HG03378 (cell line): ENCODE results near the gene SLC19A3.
"Not testable (repeated sequence)": the region's sequence is repeated elsewhere in the genome, so short reads cannot be mapped to it uniquely, and the experiment has no call there.

Source experiments
- ATAC-seq: cut with Tn5 transposase; IDR thresholded peaks from one replicate; pipeline ENCODE4 v1.9.1; 2021; ENCODE audit warnings: mild to moderate bottlenecking, moderate library complexity; ENCODE audit not compliant: unreplicated experiment

The SLC19A3 gene

GRCh38 chr2:227717687-227718567 is at the start of gene SLC19A3:
SLC19A3 (minus strand) TSS chr2:227718028; CDS start chr2:227702318, 15,710 bp downstream.
- no peak for ATAC-seq

DNA sequence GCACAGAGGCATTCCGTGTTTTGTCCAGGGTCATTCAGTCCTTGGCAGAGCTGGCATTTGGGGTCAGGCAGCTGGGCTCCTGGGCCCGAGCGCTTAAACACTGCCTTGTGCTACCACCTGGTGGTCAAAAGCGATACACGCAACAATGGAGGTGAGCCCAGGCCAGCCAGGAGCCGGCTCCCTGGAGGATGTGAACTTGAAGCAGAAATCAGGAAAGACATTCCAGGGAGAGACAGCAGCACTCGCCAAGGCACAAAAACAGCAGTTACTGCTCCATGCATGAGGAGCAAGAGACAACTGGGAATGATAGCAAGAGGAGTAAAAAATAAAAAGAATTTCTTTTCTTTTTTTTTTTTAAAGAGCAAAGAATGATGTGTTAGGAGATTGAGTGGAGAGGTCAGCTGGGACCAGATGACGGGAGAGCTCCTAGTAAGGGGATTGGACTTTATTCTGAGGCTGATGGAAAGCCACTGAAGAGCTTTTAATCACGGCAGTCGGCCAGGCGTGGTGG is 48.6 kb upstream of the SLC19A3 start:
- peak; percentile 98 for ATAC-seq

DNA sequence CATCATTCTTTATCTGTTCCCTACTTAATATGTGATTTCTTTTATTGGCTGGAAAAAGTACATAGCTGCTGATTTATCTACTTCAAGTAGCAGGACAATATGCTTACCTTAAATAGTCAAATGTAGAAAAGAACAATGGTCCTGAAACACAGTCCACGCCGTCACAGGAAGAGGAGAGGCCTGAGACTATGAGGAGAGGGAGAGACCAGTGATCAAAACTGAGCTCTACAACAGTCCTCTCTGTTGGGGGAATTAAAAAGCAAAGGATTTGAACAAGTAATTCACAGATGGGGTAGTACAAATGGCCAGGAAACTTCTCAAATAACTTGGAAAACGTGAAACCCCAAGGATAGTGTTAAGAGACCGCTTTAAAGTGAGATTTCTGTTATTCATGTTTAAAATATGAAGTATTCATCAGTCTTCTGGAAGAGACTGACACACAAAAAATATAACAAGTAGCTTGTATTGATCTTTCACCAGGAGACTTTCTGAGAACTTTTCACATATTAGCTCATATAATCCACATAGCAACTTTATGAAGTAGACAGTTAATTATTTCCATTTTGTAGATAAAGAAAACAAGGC is 48.1 kb upstream of the SLC19A3 start:
- no peak for ATAC-seq

DNA sequence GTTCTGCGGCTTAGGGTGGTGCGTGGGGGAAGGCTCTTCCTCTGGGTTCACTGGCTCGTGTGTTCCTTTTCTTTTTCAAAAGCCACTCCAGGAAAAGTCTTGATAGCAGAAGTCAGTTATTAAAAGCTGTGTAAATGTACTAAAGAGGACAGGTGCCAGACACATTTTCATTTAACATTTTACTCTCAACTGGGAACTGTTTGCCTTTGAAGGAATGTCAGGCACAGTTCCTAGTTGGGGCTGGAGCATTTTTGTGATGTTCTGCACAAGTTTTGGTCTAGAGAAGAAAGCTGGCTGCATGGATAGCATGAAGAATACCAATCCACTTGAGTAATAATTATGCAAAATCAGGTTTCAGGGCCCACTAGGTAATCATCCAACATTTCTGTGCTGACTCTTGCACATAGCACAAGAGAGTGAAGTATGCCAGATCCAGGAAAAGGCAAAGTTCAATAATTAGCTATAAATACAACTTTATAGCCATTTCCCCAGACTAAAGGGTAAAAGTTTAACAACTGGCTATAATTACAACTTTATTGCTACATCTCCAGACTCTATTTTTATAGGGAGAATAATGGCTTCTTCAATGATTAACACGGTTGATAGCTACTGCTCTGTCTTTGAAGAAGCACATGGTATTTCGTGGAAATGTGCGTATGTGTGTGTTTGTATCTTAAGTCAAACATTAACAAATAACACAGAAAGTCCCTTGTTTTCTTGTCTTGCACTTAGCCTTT is 44.1 kb upstream of the SLC19A3 start:
- ATAC-seq = no peak

DNA sequence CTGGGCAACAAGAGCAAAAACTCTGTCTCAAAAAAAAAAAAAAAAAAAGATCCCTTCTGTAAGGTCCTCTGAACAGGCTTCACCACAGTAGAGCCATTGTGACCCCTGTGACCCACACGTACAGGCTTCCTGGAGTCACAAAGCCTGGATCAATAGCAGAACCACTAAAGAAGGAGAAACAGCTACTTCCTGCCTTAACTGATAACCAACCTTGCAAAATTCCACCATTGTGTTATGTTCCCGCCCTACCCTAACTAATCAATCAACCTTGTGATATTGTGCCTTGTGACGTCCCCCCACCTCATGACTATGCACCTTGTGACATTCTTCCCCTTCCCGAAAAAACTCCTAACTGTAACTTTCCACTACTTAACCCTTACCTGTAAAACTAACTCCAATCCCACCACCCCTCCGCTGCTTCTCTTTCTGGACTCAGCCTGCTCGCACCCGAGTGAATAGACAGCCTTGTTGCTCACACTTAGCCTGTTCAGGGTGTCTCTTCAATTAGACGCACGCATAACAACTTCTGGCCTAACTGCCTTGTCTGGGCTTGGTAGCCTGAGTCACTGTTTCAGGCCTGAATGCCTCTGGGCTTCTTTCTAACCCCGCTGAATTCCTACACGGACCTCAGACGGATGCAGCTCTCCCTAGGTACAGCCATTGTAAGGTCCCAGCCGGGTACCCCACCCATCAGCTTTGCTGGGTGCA is 41.7 kb upstream of the SLC19A3 start:
- ATAC-seq = no peak

DNA sequence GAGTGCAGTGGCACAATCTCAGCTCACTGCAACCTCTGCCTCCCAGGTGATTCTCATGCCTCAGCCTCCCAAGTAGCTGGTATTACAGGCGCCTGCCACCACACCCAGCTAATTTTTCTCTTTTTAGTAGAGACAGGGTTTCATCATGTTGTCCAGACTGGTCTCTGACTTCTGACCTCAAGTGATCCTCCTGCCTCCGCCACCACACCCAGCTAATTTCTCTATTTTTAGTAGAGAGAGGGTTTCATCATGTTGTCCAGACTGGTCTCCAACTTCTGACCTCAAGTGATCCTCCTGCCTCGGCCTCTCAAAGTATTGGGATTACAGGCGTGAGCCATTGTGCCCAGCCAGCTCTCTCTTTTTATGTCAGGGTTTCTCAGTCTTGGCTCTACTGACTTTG is 38.4 kb upstream of the SLC19A3 start:
- ATAC-seq = not testable (repeated sequence)

DNA sequence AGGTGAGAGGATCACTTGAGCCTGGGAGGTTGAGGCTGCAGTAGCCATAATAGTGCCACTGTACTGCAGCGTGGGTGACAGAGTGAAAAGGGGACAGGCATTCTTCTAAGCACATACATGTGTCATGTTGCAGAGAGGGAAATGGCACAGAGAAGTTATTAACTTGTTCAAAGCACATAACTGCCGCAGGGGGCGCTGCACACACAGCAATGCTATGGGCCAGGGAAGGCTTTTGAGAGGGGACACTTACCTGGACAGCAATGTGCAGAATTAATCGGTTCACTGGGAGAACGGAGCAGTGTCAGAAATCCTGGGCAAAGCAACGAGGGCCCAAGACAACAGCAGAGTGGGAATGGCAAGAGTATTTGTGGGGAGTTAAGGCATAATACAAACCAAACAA is 30.3 kb upstream of the SLC19A3 start:
- ATAC-seq = no peak

GRCh38 chr2:227745594-227745993 is 27.8 kb upstream of the SLC19A3 start, which contains the start of gene SCYGR8:
SCYGR8 (plus strand) TSS chr2:227745894; CDS start chr2:227745894, 0 bp downstream.
- ATAC-seq = no peak

DNA sequence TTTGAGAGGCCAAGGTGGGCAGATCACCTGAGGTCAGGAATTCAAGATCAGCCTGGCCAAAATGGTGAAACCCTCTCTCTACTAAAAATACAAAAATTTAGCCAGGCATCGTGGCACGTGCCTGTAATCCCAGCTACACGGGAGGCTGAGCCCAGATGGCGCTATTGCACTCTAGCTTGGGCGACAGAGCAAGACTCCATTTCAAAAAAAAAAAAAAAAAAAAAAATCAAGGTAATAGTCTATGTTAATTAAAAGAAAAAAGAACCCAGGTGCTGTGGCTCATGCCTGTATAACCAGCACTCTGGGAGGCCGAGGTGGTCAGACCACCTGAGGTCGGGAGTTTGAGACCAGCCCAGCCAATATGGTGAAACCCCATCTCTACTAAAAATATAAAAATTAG is 22.9 kb upstream of the SLC19A3 start:
- not testable (repeated sequence) for ATAC-seq

DNA sequence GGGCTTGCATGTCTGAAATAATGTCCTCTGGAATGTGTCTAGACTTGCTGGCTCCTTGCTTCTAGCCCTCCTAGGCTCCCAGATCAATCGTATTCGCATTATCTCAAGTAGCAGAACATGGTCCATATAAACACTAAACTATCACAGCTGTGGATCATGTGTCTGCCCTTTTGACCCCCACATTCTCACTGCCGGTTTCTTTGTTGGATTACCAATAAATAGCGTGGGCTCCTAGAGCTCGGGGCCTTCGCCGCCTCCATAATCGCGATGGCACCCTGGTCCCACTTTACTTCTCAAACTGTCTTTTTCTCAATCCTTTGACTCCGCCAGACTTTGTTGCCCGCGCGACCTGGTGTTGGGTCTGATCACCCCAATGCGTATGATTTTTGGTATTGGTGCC is 21.5 kb upstream of the SLC19A3 start:
- ATAC-seq = no peak

DNA sequence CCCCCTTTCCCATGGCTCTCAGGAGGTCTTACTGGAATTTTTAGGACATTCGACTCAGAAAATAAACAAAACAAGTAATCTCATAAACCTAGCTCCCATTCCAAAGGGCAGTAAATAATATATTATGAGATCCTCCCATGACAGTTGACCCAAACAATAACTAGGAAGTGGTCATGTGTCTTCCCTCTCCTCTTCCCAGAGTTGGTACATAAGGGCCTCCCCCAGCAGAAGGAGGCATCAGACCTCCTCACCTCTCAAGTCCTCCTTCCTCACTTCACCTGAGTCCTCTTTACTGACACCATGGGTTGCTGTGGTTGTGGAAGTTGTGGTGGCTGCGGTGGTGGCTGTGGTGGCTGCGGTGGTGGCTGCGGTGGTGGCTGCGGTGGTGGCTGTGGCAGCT is 10.2 kb upstream of the SLC19A3 start, which contains the start of gene SCYGR7:
TSS of gene SCYGR7 (plus strand) at position 301 of the 400 bp plus-strand sequence. CDS start at position 301, 0 bp downstream.
- ATAC-seq = no peak

- no peak for ATAC-seq
Measured at GRCh38 chr2:227724394-227725039, 6.7 kb upstream of the SLC19A3 start, which contains the start of gene SCYGR6. SCYGR6 (minus strand) TSS chr2:227724757; CDS start chr2:227724757, 0 bp downstream.

- not testable (repeated sequence) for ATAC-seq
Measured at GRCh38 chr2:227722821-227723220, 5.0 kb upstream of the SLC19A3 start.

DNA sequence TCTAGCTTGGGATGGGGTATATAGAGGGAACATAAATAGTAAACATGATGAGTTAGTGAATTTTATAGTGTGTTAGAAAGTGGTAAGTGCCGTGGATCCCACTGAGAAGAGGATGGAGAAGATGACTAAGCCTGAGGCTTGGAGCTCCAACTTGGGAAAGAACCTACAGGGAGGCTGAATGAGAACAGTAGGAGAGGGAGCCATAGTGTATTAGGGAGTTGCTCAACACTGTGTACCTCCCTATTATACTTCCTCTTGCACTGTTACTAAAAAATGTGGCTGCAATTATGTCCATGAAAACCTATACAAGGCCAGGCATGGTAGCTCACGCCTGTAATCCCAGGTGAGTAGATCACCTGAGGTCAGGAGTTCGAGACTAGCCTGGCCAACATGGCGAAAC is 2.9 kb upstream of the SLC19A3 start:
- ATAC-seq = no peak

GRCh38 chr2:227719641-227720040 is 1.8 kb upstream of the SLC19A3 start:
- ATAC-seq = no peak

- ATAC-seq = no peak
Measured at GRCh38 chr2:227716501-227716900, 1.3 kb downstream of the SLC19A3 start.

DNA sequence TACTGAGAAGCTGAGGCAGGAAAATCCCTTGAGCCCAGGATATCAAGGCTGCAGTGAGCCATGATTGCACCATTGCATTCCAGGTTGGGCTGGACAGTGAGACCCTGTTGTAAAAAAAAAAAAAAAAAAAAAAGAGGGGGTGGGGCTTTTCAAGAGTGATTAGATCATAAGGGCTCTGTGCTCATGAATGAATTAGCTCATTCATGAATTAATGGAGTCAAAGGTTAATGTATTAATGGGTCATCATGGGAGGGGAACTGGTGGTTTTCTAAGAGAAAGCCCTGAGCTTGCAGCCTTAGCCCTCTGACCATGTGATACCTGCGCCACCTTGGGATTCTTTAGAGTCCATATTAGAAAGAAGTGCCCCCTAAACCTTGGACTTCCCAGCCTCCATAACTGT is 4.5 kb downstream of the SLC19A3 start:
- ATAC-seq = no peak

DNA sequence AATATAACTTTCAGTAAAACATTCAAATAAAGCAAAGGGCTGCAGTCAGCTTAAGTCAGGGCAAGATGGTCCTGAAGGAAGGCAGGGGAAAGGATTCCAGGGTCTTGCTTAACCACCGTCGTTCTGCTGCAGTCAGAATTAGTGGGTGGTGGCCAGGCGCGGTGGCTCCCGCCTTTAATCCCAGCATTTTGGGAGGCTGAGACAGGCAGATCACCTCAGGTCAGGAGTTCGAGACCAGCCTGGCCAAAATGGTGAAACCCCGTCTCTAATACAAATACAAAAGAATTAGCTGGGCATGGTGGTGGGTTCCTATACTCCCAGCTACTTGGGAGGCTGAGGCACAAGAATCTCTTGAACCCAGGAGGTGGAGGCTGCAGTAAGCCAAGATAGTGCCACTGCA is 6.8 kb downstream of the SLC19A3 start:
- ATAC-seq = no peak

GRCh38 chr2:227707390-227707789 is 10.4 kb downstream of the SLC19A3 start:
- no peak for ATAC-seq

- ATAC-seq = no peak
Measured at GRCh38 chr2:227706859-227707258, 11.0 kb downstream of the SLC19A3 start.
